Stimulated activated effector memory CD8-positive, alpha-beta T cell treated with anti-CD3 and anti-CD28 coated beads, Interleukin-12 subunit alpha, Interleukin-12 subunit beta, amount 100 ng/mL, for 72 hours (primary cell): ENCODE results near the gene ARRB1.

Experiments
- ATAC-seq: fragments of 150-1000 bp; cut with Tn5 transposase; 2 replicates; pipeline ENCODE4 v1.10.0; 2021
- DNase-seq, 2 donors: peaks; one replicate each; pipeline ENCODE4 v3.0.0; 2021 to 2022; ENCODE audit warnings: low spot score in 2 of 2
- H3K27ac Mint-ChIP-seq: one replicate; pipeline ENCODE4 v1.8.0; 2022; ENCODE audit warnings: mild to moderate bottlenecking, mixed read lengths
- H3K36me3 Mint-ChIP-seq: one replicate; pipeline ENCODE4 v1.8.0; 2022; ENCODE audit warnings: mild to moderate bottlenecking, mixed read lengths
- H3K4me1 Mint-ChIP-seq: one replicate; pipeline ENCODE4 v1.8.0; 2022; ENCODE audit warnings: mixed read lengths
- H3K4me3 Mint-ChIP-seq: one replicate; pipeline ENCODE4 v1.8.0; 2022; ENCODE audit warnings: mild to moderate bottlenecking, mixed read lengths
- H3K9me3 Mint-ChIP-seq: one replicate; pipeline ENCODE4 v1.8.0; 2022; ENCODE audit warnings: mixed read lengths

ARRB1 gene

GRCh38 chr11:75262436-75262835, 89.0 kb downstream of the ARRB1 start:
- ATAC-seq = no peak
- Mint-ChIP-seq H3K4me3 (no peak overlapping the region), H3K4me1 (peaks cover 35% of the 10 kb centered on the region), H3K36me3 (no peaks in the 10 kb centered on the region), H3K9me3 (no peaks in the 10 kb centered on the region), H3K27ac (peak overlapping the region; percentile 63)
- no peak for DNase-seq

- Mint-ChIP-seq H3K36me3 (no peaks in the 10 kb centered on the region), H3K27ac (peak overlapping the region; percentile 63), H3K4me1 (peaks cover 35% of the 10 kb centered on the region), H3K9me3 (no peaks in the 10 kb centered on the region), H3K4me3 (no peak overlapping the region)
- no peak for ATAC-seq
- DNase-seq = no peak
Observed at GRCh38 chr11:75261902-75262361, 89.5 kb downstream of the ARRB1 start.

GRCh38 chr11:75260396-75261170, 90.9 kb downstream of the ARRB1 start:
- no peak for ATAC-seq
- no peak for DNase-seq
- Mint-ChIP-seq H3K27ac (peak overlapping the region; percentile 63), H3K9me3 (no peaks in the 10 kb centered on the region), H3K4me1 (peaks cover 35% of the 10 kb centered on the region), H3K36me3 (no peaks in the 10 kb centered on the region), H3K4me3 (no peak overlapping the region)

GRCh38 chr11:75254326-75254725, 97.1 kb downstream of the ARRB1 start:
- Mint-ChIP-seq H3K4me3 (no peak overlapping the region), H3K36me3 (no peaks in the 10 kb centered on the region), H3K27ac (no peak overlapping the region), H3K4me1 (no peaks in the 10 kb centered on the region), H3K9me3 (no peaks in the 10 kb centered on the region)
- no peak for DNase-seq
- ATAC-seq = no peak

- Mint-ChIP-seq H3K36me3 (no peaks in the 10 kb centered on the region), H3K4me3 (no peak overlapping the region), H3K27ac (no peak overlapping the region), H3K9me3 (no peaks in the 10 kb centered on the region), H3K4me1 (no peaks in the 10 kb centered on the region)
- ATAC-seq = no peak
- no peak for DNase-seq
Observed at GRCh38 chr11:75249704-75250103, 101.8 kb downstream of the ARRB1 start.

- no peak for DNase-seq
- Mint-ChIP-seq H3K9me3 (no peaks in the 10 kb centered on the region), H3K4me3 (no peak overlapping the region), H3K4me1 (no peaks in the 10 kb centered on the region), H3K27ac (no peak overlapping the region), H3K36me3 (no peaks in the 10 kb centered on the region)
- ATAC-seq = no peak
Observed at GRCh38 chr11:75248924-75249256, 102.6 kb downstream of the ARRB1 start.

GRCh38 chr11:75246671-75247350, 104.7 kb downstream of the ARRB1 start:
- DNase-seq (no peak), ATAC-seq (no peak)
- H3K9me3 Mint-ChIP-seq = no peaks in the 10 kb centered on the region
- H3K4me3 Mint-ChIP-seq = no peak overlapping the region
- no peak overlapping the region for H3K27ac Mint-ChIP-seq
- peaks cover 14% of the 10 kb centered on the region for H3K4me1 Mint-ChIP-seq
- no peaks in the 10 kb centered on the region for H3K36me3 Mint-ChIP-seq

GRCh38 chr11:75246006-75246670, 105.3 kb downstream of the ARRB1 start:
- Mint-ChIP-seq H3K4me3 (no peak overlapping the region), H3K4me1 (peaks cover 14% of the 10 kb centered on the region), H3K36me3 (no peaks in the 10 kb centered on the region), H3K9me3 (no peaks in the 10 kb centered on the region), H3K27ac (no peak overlapping the region)
- no peak for ATAC-seq
- DNase-seq = no peak

GRCh38 chr11:75245356-75246005, 106.0 kb downstream of the ARRB1 start:
- H3K36me3 Mint-ChIP-seq = no peaks in the 10 kb centered on the region
- DNase-seq = no peak
- H3K9me3 Mint-ChIP-seq = no peaks in the 10 kb centered on the region
- H3K4me1 Mint-ChIP-seq = peaks cover 14% of the 10 kb centered on the region
- no peak for ATAC-seq
- no peak overlapping the region for H3K27ac Mint-ChIP-seq
- no peak overlapping the region for H3K4me3 Mint-ChIP-seq

GRCh38 chr11:75244052-75244814, 107.2 kb downstream of the ARRB1 start:
- no peak overlapping the region for H3K4me3 Mint-ChIP-seq

GRCh38 chr11:75242722-75243600, 108.5 kb downstream of the ARRB1 start:
- Mint-ChIP-seq H3K4me3 (peak overlapping the region; percentile 73), H3K9me3 (no peaks in the 10 kb centered on the region), H3K27ac (no peak overlapping the region), H3K4me1 (peaks cover 14% of the 10 kb centered on the region), H3K36me3 (no peaks in the 10 kb centered on the region)
- ATAC-seq (no peak), DNase-seq (no peak)

More at GRCh38 chr11:75244052-75244814, 107.2 kb downstream of the ARRB1 start:
- Mint-ChIP-seq H3K27ac (no peak overlapping the region), H3K9me3 (no peaks in the 10 kb centered on the region), H3K4me1 (peaks cover 14% of the 10 kb centered on the region), H3K36me3 (no peaks in the 10 kb centered on the region)
- ATAC-seq (no peak), DNase-seq (no peak)

- no peaks in the 10 kb centered on the region for H3K36me3 Mint-ChIP-seq
- H3K4me1 Mint-ChIP-seq = peaks cover 14% of the 10 kb centered on the region
- peak overlapping the region; percentile 73 for H3K4me3 Mint-ChIP-seq
- DNase-seq (no peak), ATAC-seq (peak; percentile 66)
- H3K9me3 Mint-ChIP-seq = no peaks in the 10 kb centered on the region
- H3K27ac Mint-ChIP-seq = no peak overlapping the region
Observed at GRCh38 chr11:75241906-75242644, 109.4 kb downstream of the ARRB1 start.

GRCh38 chr11:75241036-75241905, 110.2 kb downstream of the ARRB1 start:
- Mint-ChIP-seq H3K27ac (no peak overlapping the region), H3K9me3 (no peaks in the 10 kb centered on the region), H3K4me1 (peaks cover 14% of the 10 kb centered on the region), H3K36me3 (no peaks in the 10 kb centered on the region), H3K4me3 (peak overlapping the region; percentile 73)
- peak; percentile 90 for ATAC-seq
- peak; percentile 86 to 98 for DNase-seq
